MM.1S (cell line): Measurements from ENCODE around the gene SAMD4A.

ENCODE experiments used
- DNase-seq: peaks from one replicate; pipeline ENCODE4 v3.0.0-alpha.2; 2015
- H2AFZ ChIP-seq: fragments of 300-600 bp; sonication (generic); 2 replicates; pipeline ENCODE4 v1.6.0; 2016; ENCODE audit warnings: antibody characterized with exemption, low read length
- H3F3A ChIP-seq: fragments of 300-600 bp; sonication (generic); 2 replicates; pipeline ENCODE4 v1.6.1; 2016; ENCODE audit warnings: mild to moderate bottlenecking, antibody characterized with exemption, low read length, moderate library complexity, mixed read lengths; ENCODE audit not compliant: insufficient read depth
- H3K27ac ChIP-seq: fragments of 300-600 bp; sonication (generic); 2 replicates; pipeline ENCODE4 v1.5.1; 2016; ENCODE audit warnings: mild to moderate bottlenecking, low read length
- H3K27me3 ChIP-seq: fragments of 300-600 bp; sonication (generic); replicated peaks from 2 replicates; pipeline ENCODE4 v1.6.0; 2016; ENCODE audit warnings: low read length; ENCODE audit not compliant: insufficient read depth
- H3K36me3 ChIP-seq: fragments of 300-600 bp; sonication (generic); replicated peaks from 2 replicates; pipeline ENCODE4 v1.6.1; 2016; ENCODE audit warnings: mild to moderate bottlenecking, low read length, mixed read lengths; ENCODE audit not compliant: insufficient read depth
- H3K4me1 ChIP-seq: fragments of 300-600 bp; sonication (generic); 2 replicates; pipeline ENCODE4 v1.6.1; 2016; ENCODE audit warnings: low read length, mixed read lengths
- H3K4me2 ChIP-seq: fragments of 300-600 bp; sonication (generic); 2 replicates; pipeline ENCODE4 v1.6.0; 2016; ENCODE audit warnings: low read depth, low read length
- H3K4me3 ChIP-seq: fragments of 300-600 bp; sonication (generic); 2 replicates; pipeline ENCODE4 v1.5.1; 2016; ENCODE audit warnings: low read length, mixed read lengths
- H3K79me2 ChIP-seq: fragments of 300-600 bp; sonication (generic); 2 replicates; pipeline ENCODE4 v1.6.1; 2016; ENCODE audit warnings: mixed run types, low read length, mixed read lengths
- H3K9ac ChIP-seq: fragments of 300-600 bp; sonication (generic); 2 replicates; pipeline ENCODE4 v1.6.1; 2016; ENCODE audit warnings: low read length, mixed read lengths
- H3K9me2 ChIP-seq: fragments of 300-600 bp; sonication (generic); replicated peaks from 2 replicates; pipeline ENCODE4 v1.6.1; 2016; ENCODE audit warnings: mild to moderate bottlenecking, low read length, mixed read lengths; ENCODE audit not compliant: insufficient read depth
- H3K9me3 ChIP-seq: fragments of 300-600 bp; sonication (generic); replicated peaks from 2 replicates; pipeline ENCODE4 v1.6.1; 2016; ENCODE audit warnings: mild to moderate bottlenecking, low read length, mixed read lengths; ENCODE audit not compliant: insufficient read depth
- H4K20me1 ChIP-seq: fragments of 300-600 bp; sonication (generic); 2 replicates; pipeline ENCODE4 v1.6.1; 2016; ENCODE audit warnings: mild to moderate bottlenecking, low read length, moderate library complexity, mixed read lengths; ENCODE audit not compliant: insufficient read depth
- EZH2 ChIP-seq: fragments of 300-600 bp; sonication (generic); optimal IDR thresholded peaks from 2 replicates; pipeline ENCODE3; 2017; ENCODE audit warnings: low read depth, mild to moderate bottlenecking, antibody characterized with exemption, low read length, mixed read lengths
- EZH2phosphoT487 ChIP-seq: fragments of 300-600 bp; sonication (generic); IDR thresholded peaks from 2 replicates; pipeline ENCODE4 v1.6.1; 2018; ENCODE audit warnings: antibody characterized with exemption, low read length
- TF ChIP-seq, protein P1 (sequence below): fragments of 300-600 bp; sonication (generic); IDR thresholded peaks from 2 replicates; pipeline ENCODE4 v1.5.1; 2016; ENCODE audit warnings: antibody characterized with exemption, low read length, mixed read lengths

The SAMD4A gene

DNA sequence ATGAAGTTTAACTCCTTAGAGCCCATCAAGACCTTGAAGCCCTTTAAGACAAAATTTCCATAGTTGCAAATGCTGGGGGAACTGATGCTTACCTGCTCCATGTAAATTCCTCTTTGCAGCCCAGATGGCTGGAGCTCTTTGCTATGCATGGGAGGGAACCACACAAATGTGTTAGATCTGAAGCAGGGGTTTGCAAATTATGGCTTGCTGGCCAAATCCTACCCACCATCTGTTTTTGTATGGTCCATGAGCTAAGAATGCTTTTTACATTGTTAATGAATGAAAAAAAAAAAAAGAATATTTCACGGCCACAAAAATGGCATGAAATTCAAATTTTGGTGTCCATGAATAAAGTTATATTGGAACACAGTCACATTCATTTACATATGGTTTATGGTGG is 261.1 kb downstream of the SAMD4A start:
- H3K27ac ChIP-seq, result no peak overlapping the region
- TF ChIP-seq, protein P1, sequence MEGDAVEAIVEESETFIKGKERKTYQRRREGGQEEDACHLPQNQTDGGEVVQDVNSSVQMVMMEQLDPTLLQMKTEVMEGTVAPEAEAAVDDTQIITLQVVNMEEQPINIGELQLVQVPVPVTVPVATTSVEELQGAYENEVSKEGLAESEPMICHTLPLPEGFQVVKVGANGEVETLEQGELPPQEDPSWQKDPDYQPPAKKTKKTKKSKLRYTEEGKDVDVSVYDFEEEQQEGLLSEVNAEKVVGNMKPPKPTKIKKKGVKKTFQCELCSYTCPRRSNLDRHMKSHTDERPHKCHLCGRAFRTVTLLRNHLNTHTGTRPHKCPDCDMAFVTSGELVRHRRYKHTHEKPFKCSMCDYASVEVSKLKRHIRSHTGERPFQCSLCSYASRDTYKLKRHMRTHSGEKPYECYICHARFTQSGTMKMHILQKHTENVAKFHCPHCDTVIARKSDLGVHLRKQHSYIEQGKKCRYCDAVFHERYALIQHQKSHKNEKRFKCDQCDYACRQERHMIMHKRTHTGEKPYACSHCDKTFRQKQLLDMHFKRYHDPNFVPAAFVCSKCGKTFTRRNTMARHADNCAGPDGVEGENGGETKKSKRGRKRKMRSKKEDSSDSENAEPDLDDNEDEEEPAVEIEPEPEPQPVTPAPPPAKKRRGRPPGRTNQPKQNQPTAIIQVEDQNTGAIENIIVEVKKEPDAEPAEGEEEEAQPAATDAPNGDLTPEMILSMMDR, result no peak
- no peak for TF ChIP-seq EZH2

DNA sequence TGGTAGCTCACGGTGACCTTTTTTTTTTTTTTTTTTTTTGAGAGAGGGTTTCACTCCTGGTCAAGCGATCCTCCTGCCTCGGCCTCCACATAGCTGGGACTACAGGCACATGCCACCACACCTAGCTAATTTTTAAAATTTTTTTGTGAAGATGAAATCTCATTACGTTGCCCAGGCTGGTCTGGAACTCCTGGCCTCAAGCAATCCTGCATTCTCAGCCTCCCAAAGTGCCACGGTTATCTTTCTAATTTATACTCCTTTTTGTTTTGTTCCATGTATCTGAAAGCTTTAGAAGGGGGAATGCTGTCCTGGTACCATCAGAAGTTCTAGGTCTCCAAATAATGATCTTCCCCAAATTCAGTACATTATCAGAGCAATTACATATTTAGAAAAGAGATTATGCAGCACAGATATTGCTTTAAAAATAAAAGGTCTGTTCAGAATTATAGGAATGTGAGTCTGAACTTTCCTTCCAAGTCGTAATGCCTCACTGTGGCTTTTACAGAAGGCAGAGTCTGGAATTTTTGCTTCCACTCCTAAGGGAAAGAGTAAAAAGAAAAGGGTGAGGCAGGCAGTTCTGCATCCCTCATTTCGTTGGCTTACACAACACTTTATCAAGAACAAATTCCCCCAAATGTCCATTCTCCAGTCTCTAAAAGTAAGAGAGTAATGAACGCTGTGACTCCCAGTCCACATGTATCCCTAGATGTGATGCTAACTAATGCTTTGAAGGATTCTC is 262.7 kb downstream of the SAMD4A start:
- Histone ChIP-seq H3K4me3 (no peak overlapping the region), H3K36me3 (no peaks in the 10 kb centered on the region), H3K4me2 (no peak overlapping the region), H2AFZ (no peak overlapping the region), H3K79me2 (no peaks in the 10 kb centered on the region), H3K9me3 (no peaks in the 10 kb centered on the region), H4K20me1 (no peaks in the 10 kb centered on the region), H3K9me2 (no peaks in the 10 kb centered on the region), H3K27me3 (no peaks in the 10 kb centered on the region), H3K4me1 (no peaks in the 10 kb centered on the region), H3K27ac (no peak overlapping the region), H3K9ac (no peak overlapping the region), H3F3A (no peaks in the 10 kb centered on the region)
- DNase-seq, result no peak
- no peak for TF ChIP-seq EZH2
- no peak for TF ChIP-seq EZH2phosphoT487
- TF ChIP-seq, protein P1, result no peak

More for the DNA sequence above, 261.1 kb downstream of the SAMD4A start:
- DNase-seq, result no peak
- Histone ChIP-seq H3K9ac (no peak overlapping the region), H4K20me1 (no peaks in the 10 kb centered on the region), H3K36me3 (no peaks in the 10 kb centered on the region), H3K79me2 (no peaks in the 10 kb centered on the region), H3K9me3 (no peaks in the 10 kb centered on the region), H3K4me3 (no peak overlapping the region), H3K4me1 (no peaks in the 10 kb centered on the region), H2AFZ (no peak overlapping the region), H3F3A (no peaks in the 10 kb centered on the region), H3K9me2 (no peaks in the 10 kb centered on the region), H3K27me3 (no peaks in the 10 kb centered on the region), H3K4me2 (no peak overlapping the region)

DNA sequence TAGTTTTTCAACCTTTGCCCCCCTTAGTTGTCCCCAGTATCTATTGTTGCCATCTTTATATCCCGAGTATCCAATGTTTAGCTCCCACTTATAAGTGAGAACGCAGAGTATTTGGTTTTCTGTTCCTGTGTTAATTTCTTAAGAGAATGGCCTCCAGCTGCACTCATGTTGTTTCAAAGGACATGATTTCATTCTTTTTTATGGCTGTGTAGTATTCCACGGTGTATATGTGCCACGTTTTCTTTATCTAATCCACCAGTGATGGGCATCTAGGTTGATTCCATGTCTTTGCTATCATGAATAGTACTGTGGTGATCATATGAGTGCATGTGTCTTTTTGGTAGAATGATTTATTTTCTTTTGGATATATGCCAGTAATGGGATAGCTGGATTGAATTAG is 263.7 kb downstream of the SAMD4A start:
- no peak overlapping the region for H3K4me3 ChIP-seq
- no peaks in the 10 kb centered on the region for H3K9me2 ChIP-seq
- no peak for TF ChIP-seq EZH2phosphoT487
- TF ChIP-seq, protein P1, result no peak
- H3K36me3 ChIP-seq, result no peaks in the 10 kb centered on the region
- H4K20me1 ChIP-seq, result no peaks in the 10 kb centered on the region
- no peaks in the 10 kb centered on the region for H3K9me3 ChIP-seq
- no peak overlapping the region for H3K9ac ChIP-seq
- no peak overlapping the region for H3K4me2 ChIP-seq
- DNase-seq, result no peak
- H3K27me3 ChIP-seq, result no peaks in the 10 kb centered on the region
- H3K4me1 ChIP-seq, result no peaks in the 10 kb centered on the region
- no peaks in the 10 kb centered on the region for H3K79me2 ChIP-seq
- H3K27ac ChIP-seq, result no peak overlapping the region
- no peaks in the 10 kb centered on the region for H3F3A ChIP-seq
- H2AFZ ChIP-seq, result no peak overlapping the region
